ENCODE results near the gene SNX8. TPM values are rescaled to one million over a fixed set of nuclear protein-coding genes. Genes with fewer than 3 reads are reported as not detected.

SNX8 gene
- total RNA-seq, 4 donors from 2014 or later, result 6.4 to 28.1 (median 24.8) TPM

DNA sequence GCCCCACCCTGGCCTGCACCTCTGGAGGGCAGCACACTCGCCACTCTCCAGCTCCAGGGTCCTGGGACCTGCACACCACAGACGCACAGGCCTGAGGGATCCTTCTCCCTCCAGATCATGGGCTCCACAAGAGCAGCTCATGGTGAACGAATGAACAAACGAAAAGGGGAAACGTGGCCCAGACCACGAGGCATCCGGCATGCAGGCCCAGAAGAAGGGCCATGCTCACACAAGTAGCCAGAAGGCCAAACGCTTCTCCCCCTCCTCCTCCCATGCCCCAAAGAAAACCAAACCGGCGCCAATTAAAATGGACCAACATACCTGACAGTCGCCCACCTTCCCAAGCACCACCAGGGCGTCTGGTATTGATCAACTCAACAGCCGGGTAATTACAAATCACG lies 111.9 kb downstream of the SNX8 start:
- no peak for DNase-seq

More for the DNA sequence above, 111.9 kb downstream of the SNX8 start:
- H3K9me3 ChIP-seq, result no peaks in the 10 kb centered on the region
- ATAC-seq, result no peak
- no peak overlapping the region for H3K27ac ChIP-seq
- no peaks in the 10 kb centered on the region for H3K36me3 ChIP-seq
- intact Hi-C loops (cut with DNase I; ENCODE audit: low total_unique reads), result no loop called here
- no peak overlapping the region for H3K4me3 ChIP-seq
- H3K4me1 ChIP-seq, result peaks cover 3 to 4% of the 10 kb centered on the region in 2 donors
- no peaks in the 10 kb centered on the region for H3K27me3 ChIP-seq
- in situ Hi-C loops (cut with MboI; ENCODE audit: low sequenced_read_pairs in 4 of 4), result loop anchor here in 2 of 4 donors (25.0 kb wide), 2 partner anchors 540 to 615 kb away; partner anchors contain the start of gene ELFN1 (in 1 of the 2)
- TF ChIP-seq CTCF (IDR thresholded peaks at IDR 0.05 in 4 of 5, conservative IDR thresholded peaks at IDR 0.05 in 1 of 5) (no peak), POLR2A (IDR thresholded peaks at IDR 0.05) (no peak)

Small RNA genes lying within 50 kb of the gene (microRNA-seq; reads per million reads assigned to microRNA genes)
- gene MIR6836 (ENCODE audit: borderline replicate concordance in 2 of 2), result 0 reads per million in 2 donors

Other genes with a start within 250 kb of the SNX8 start
- gene MAD1L1, start 81.5 kb downstream of the SNX8 start, total RNA-seq, result 10 to 100 TPM; 19.7 to 32.4 (median 22.7) TPM
- gene MRM2, start 72.2 kb downstream of the SNX8 start, total RNA-seq, result 10 to 100 TPM; 14.1 to 41.7 (median 16.9) TPM
- 10 to 100 TPM; 14.7 to 22.5 (median 18.1) TPM for gene NUDT1, start 72.2 kb downstream of the SNX8 start, total RNA-seq
- gene EIF3B, start 40.4 kb upstream of the SNX8 start, total RNA-seq, result 100 to 1,000 TPM; 105 to 207 (median 195) TPM
- gene CHST12, start 89.2 kb upstream of the SNX8 start, total RNA-seq, result 10 to 100 TPM in 2 of 4 donors, 1 to 10 TPM in 2; 5.5 to 13.1 (median 10.1) TPM
- gene GRIFIN, start 162.0 kb upstream of the SNX8 start, total RNA-seq, result not detected
- gene LFNG, start 205.3 kb upstream of the SNX8 start, total RNA-seq, result 1 to 10 TPM; 1.0 to 5.9 (median 1.7) TPM
- gene BRAT1, start 241.1 kb upstream of the SNX8 start, total RNA-seq, result 10 to 100 TPM; 15.3 to 36.4 (median 20.2) TPM
- 10 to 100 TPM in 1 of 4 donors, 1 to 10 TPM in 3; 6.3 to 11.5 (median 8.8) TPM for gene IQCE, start 244.5 kb upstream of the SNX8 start, total RNA-seq